ENCODE data around the gene NKD2.

The NKD2 gene

GRCh38 chr5:1001406-1002270 lies 7.0 kb upstream of the NKD2 start:
- no peak for DNase-seq (ENCODE audit: extremely low read depth, low read depth)
- no peak for TF ChIP-seq CTCF (IDR thresholded peaks at IDR 0.05; ENCODE audit: low read depth, low read length)

- DNase-seq (ENCODE audit: extremely low read depth, low read depth): no peak
- no peak for TF ChIP-seq CTCF (IDR thresholded peaks at IDR 0.05; ENCODE audit: low read depth, low read length)
Measured at GRCh38 chr5:1002271-1002546, 6.4 kb upstream of the NKD2 start.

GRCh38 chr5:1002836-1003235 lies 5.8 kb upstream of the NKD2 start:
- no peak for TF ChIP-seq CTCF (IDR thresholded peaks at IDR 0.05; ENCODE audit: low read depth, low read length)
- no peak for DNase-seq (ENCODE audit: extremely low read depth, low read depth)

- no peak for DNase-seq (ENCODE audit: extremely low read depth, low read depth)
- TF ChIP-seq CTCF (IDR thresholded peaks at IDR 0.05; ENCODE audit: low read depth, low read length): no peak
Measured at GRCh38 chr5:1003296-1003937, 5.2 kb upstream of the NKD2 start.

GRCh38 chr5:1004461-1005248 lies 3.9 kb upstream of the NKD2 start:
- peak; percentile 62 for TF ChIP-seq CTCF (IDR thresholded peaks at IDR 0.05; ENCODE audit: low read depth, low read length)
- no peak for DNase-seq (ENCODE audit: extremely low read depth, low read depth)

GRCh38 chr5:1005249-1005851 lies 3.3 kb upstream of the NKD2 start:
- no peak for DNase-seq (ENCODE audit: extremely low read depth, low read depth)
- TF ChIP-seq CTCF (IDR thresholded peaks at IDR 0.05; ENCODE audit: low read depth, low read length): no peak

Measured in AG09319 (cell line).